C4-2B (cell line): ENCODE data around the gene LCN1.
"Not testable (repeated sequence)": the region's sequence is repeated elsewhere in the genome, so short reads cannot be mapped to it uniquely, and the experiment has no call there.

Experiments used
- H3K27ac ChIP-seq: fragments of 450-650 bp; 2 replicates; pipeline ENCODE4 v1.5.1; 2017
- CTCF ChIP-seq: fragments of 450-650 bp; conservative IDR thresholded peaks from 2 replicates; pipeline ENCODE4 v1.5.1; 2017; ENCODE audit warnings: mild to moderate bottlenecking
- ZFX ChIP-seq: fragments of 450-650 bp; IDR thresholded peaks from 2 replicates; pipeline ENCODE4 v1.6.1; 2017

LCN1 gene

GRCh38 chr9:135522931-135523330, 1.7 kb downstream of the LCN1 start:
- H3K27ac ChIP-seq, result no peak overlapping the region
- no peak for TF ChIP-seq ZFX
- TF ChIP-seq CTCF, result no peak

GRCh38 chr9:135523521-135524129, 2.4 kb downstream of the LCN1 start:
- H3K27ac ChIP-seq, result no peak overlapping the region
- TF ChIP-seq CTCF (no peak), ZFX (no peak)

- no peak for TF ChIP-seq ZFX
- no peak for TF ChIP-seq CTCF
- H3K27ac ChIP-seq, result no peak overlapping the region
Measured at GRCh38 chr9:135524130-135524861, 3.1 kb downstream of the LCN1 start.

- TF ChIP-seq CTCF (no peak), ZFX (no peak)
- no peak overlapping the region for H3K27ac ChIP-seq
Measured at GRCh38 chr9:135525241-135526088, 4.2 kb downstream of the LCN1 start.

- TF ChIP-seq ZFX (no peak), CTCF (no peak)
- H3K27ac ChIP-seq, result no peak overlapping the region
Measured at GRCh38 chr9:135526089-135526729, 5.0 kb downstream of the LCN1 start.

GRCh38 chr9:135526730-135527571, 5.7 kb downstream of the LCN1 start:
- no peak for TF ChIP-seq ZFX
- TF ChIP-seq CTCF, result no peak
- H3K27ac ChIP-seq, result no peak overlapping the region

GRCh38 chr9:135528842-135529435, 7.7 kb downstream of the LCN1 start:
- H3K27ac ChIP-seq, result not testable (repeated sequence)
